ENCODE data around the gene AHSG.

DNA sequence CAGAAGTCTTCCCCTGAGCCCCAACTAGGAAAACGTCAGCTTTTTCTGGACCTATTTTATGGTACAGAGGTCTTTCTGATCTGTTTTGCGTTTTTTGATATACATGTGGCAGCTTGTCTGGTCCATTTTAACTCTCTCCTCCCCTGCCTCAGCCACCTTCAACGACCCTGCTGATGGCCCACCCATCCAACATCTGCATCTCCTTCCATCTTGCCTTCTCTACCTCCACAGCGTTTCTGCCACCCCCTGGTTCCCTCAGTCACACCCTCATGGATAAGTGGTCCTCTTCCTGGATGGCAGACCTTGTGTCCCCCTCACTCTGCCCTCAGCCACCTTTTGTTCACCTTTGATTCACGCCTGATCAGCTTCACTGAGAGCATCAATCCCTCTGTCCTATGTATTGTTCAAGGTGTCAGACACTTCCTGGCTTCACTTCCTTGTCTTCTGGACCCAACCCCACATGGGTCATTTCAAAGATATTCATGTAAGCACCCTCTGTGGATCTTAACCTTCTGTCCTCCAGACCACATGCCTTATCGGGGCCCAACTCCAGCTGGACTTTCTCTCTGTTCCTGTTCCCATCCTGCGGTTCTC, 13.5 kb downstream of the AHSG start:
- TF ChIP-seq, protein P1, sequence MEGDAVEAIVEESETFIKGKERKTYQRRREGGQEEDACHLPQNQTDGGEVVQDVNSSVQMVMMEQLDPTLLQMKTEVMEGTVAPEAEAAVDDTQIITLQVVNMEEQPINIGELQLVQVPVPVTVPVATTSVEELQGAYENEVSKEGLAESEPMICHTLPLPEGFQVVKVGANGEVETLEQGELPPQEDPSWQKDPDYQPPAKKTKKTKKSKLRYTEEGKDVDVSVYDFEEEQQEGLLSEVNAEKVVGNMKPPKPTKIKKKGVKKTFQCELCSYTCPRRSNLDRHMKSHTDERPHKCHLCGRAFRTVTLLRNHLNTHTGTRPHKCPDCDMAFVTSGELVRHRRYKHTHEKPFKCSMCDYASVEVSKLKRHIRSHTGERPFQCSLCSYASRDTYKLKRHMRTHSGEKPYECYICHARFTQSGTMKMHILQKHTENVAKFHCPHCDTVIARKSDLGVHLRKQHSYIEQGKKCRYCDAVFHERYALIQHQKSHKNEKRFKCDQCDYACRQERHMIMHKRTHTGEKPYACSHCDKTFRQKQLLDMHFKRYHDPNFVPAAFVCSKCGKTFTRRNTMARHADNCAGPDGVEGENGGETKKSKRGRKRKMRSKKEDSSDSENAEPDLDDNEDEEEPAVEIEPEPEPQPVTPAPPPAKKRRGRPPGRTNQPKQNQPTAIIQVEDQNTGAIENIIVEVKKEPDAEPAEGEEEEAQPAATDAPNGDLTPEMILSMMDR (IDR thresholded peaks at IDR 0.05), result no peak
- TF ChIP-seq POLR2A (IDR thresholded peaks at IDR 0.05), result no peak
